Stimulated activated naive CD8-positive, alpha-beta T cell treated with anti-CD3 and anti-CD28 coated beads, Interleukin-15, Interleukin-2, amounts not matched to agents 100 ng/mL and 50 ng/mL, for 24 hours (primary cell): ENCODE data around the gene COPG2.
"Not testable (repeated sequence)": the region's sequence is repeated elsewhere in the genome, so short reads cannot be mapped to it uniquely, and the experiment has no call there.

Source experiments
- H3K27ac Mint-ChIP-seq: one replicate; pipeline ENCODE4 v1.8.0; 2021; ENCODE audit warnings: mild to moderate bottlenecking, mixed read lengths
- H3K27me3 Mint-ChIP-seq: one replicate; pipeline ENCODE4 v1.8.0; 2021; ENCODE audit warnings: mixed read lengths
- H3K36me3 Mint-ChIP-seq: one replicate; pipeline ENCODE4 v1.8.0; 2021; ENCODE audit warnings: low read depth, mixed read lengths
- H3K4me1 Mint-ChIP-seq: one replicate; pipeline ENCODE4 v1.8.0; 2021; ENCODE audit warnings: low read depth, mixed read lengths
- H3K4me3 Mint-ChIP-seq: one replicate; pipeline ENCODE4 v1.8.0; 2021; ENCODE audit warnings: mild to moderate bottlenecking, mixed read lengths
- H3K9me3 Mint-ChIP-seq: one replicate; pipeline ENCODE4 v1.8.0; 2021; ENCODE audit warnings: mixed read lengths

COPG2 gene

GRCh38 chr7:130513447-130513846 is 155.1 kb downstream of the COPG2 start:
- Mint-ChIP-seq H3K27me3 (no peaks in the 10 kb centered on the region), H3K4me3 (no peak overlapping the region), H3K27ac (no peak overlapping the region), H3K36me3 (no peaks in the 10 kb centered on the region), H3K4me1 (no peaks in the 10 kb centered on the region), H3K9me3 (no peaks in the 10 kb centered on the region)

- not testable (repeated sequence) for H3K9me3 Mint-ChIP-seq, H3K4me3 Mint-ChIP-seq, H3K4me1 Mint-ChIP-seq, H3K27ac Mint-ChIP-seq, H3K27me3 Mint-ChIP-seq, H3K36me3 Mint-ChIP-seq
Observed at GRCh38 chr7:130512038-130512437, 156.5 kb downstream of the COPG2 start.

GRCh38 chr7:130506358-130506757 is 162.2 kb downstream of the COPG2 start:
- H3K27me3 Mint-ChIP-seq: no peaks in the 10 kb centered on the region
- H3K4me3 Mint-ChIP-seq: no peak overlapping the region
- H3K36me3 Mint-ChIP-seq: peaks cover 21% of the 10 kb centered on the region
- no peaks in the 10 kb centered on the region for H3K9me3 Mint-ChIP-seq
- no peak overlapping the region for H3K27ac Mint-ChIP-seq
- no peaks in the 10 kb centered on the region for H3K4me1 Mint-ChIP-seq

- no peaks in the 10 kb centered on the region for H3K4me1 Mint-ChIP-seq
- peaks cover 23% of the 10 kb centered on the region for H3K36me3 Mint-ChIP-seq
- H3K27me3 Mint-ChIP-seq: no peaks in the 10 kb centered on the region
Observed at GRCh38 chr7:130505753-130506152, 162.8 kb downstream of the COPG2 start.

DNA sequence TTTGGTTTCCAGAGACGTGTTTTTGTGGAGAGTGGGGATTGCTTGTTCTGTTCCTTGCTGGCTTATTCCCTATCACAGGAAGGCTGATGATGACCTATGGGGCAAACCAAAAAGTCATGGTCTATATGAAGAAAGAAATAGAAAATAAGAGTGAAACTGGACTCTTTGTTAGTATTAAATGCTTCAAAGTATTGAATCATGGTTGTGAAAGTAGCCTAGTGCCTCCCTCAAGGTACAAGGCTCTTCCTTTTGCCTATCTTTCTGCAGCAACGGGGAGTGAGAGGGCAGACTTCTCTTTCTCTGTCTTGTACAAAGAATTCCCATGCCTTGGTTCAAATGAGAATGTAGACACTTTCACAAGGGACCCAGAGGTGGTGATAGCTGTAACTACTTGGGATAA is 167.6 kb downstream of the COPG2 start:
- H3K4me1 Mint-ChIP-seq: no peaks in the 10 kb centered on the region
- H3K9me3 Mint-ChIP-seq: no peaks in the 10 kb centered on the region
- H3K4me3 Mint-ChIP-seq: no peak overlapping the region
- no peak overlapping the region for H3K27ac Mint-ChIP-seq
- no peaks in the 10 kb centered on the region for H3K27me3 Mint-ChIP-seq
- peaks cover 16% of the 10 kb centered on the region for H3K36me3 Mint-ChIP-seq

More at GRCh38 chr7:130505753-130506152, 162.8 kb downstream of the COPG2 start:
- H3K9me3 Mint-ChIP-seq: no peaks in the 10 kb centered on the region
- no peak overlapping the region for H3K27ac Mint-ChIP-seq
- no peak overlapping the region for H3K4me3 Mint-ChIP-seq

DNA sequence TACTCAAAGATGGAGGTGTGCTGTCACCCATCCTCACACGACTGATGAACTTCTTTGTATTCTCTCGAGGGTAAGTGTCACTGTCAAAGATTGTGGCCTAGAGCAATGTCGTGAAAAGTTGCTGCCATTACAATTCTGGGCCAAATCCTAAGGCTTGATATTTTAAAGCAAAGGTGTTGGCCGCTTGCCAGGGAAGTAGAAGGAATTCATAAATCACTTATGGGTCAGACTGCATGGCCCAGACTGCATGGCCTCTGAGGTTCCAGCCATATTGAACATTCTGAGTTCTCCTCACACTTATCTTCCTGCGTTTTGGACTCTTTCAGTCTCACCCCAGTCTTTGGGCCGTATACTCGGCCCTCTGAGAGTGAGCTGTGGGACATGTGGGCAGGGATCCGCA is 168.1 kb downstream of the COPG2 start:
- Mint-ChIP-seq H3K4me1 (no peaks in the 10 kb centered on the region), H3K27me3 (no peaks in the 10 kb centered on the region), H3K27ac (no peak overlapping the region)

GRCh38 chr7:130494431-130494858 is 174.1 kb downstream of the COPG2 start:
- H3K27me3 Mint-ChIP-seq: peaks cover 29% of the 10 kb centered on the region
- peaks cover 5% of the 10 kb centered on the region for H3K36me3 Mint-ChIP-seq
- H3K9me3 Mint-ChIP-seq: no peaks in the 10 kb centered on the region
- no peak overlapping the region for H3K4me3 Mint-ChIP-seq
- no peak overlapping the region for H3K27ac Mint-ChIP-seq
- peaks cover 11% of the 10 kb centered on the region for H3K4me1 Mint-ChIP-seq

More for the DNA sequence above, 168.1 kb downstream of the COPG2 start:
- H3K4me3 Mint-ChIP-seq: no peak overlapping the region
- H3K36me3 Mint-ChIP-seq: peaks cover 16% of the 10 kb centered on the region
- H3K9me3 Mint-ChIP-seq: no peaks in the 10 kb centered on the region

DNA sequence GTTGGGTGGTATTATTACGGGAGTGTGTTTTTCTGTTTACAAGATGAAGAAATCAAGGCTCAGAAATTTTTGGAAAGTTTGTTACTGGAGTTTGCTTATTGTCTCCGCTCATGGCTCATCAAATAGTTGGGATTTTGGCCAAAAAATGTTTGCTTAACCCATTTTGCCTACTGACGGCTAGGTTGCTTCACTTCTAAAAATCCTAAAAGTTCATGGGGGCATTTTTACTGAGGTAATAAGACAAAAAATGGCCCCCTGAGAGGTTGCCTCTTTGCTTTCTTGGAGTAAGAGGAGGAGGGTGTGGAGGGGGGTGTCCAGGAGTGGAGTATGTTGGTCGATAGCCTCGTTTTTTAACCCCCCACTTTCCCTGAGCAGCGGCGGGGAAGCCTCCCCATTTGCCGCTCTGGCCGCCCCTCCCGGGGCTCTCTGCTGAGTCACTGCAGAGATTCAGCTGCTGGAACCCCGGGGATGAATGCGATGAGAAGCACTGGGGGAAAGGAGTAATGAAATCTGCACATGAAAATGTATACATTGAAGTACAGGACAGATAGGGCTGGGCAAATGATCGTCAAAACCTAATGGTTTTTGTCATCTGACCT is 175.2 kb downstream of the COPG2 start:
- Mint-ChIP-seq H3K36me3 (peaks cover 5% of the 10 kb centered on the region), H3K27ac (no peak overlapping the region), H3K4me3 (peak overlapping the region; percentile 48), H3K4me1 (peaks cover 11% of the 10 kb centered on the region), H3K9me3 (no peaks in the 10 kb centered on the region), H3K27me3 (peaks cover 37% of the 10 kb centered on the region)

DNA sequence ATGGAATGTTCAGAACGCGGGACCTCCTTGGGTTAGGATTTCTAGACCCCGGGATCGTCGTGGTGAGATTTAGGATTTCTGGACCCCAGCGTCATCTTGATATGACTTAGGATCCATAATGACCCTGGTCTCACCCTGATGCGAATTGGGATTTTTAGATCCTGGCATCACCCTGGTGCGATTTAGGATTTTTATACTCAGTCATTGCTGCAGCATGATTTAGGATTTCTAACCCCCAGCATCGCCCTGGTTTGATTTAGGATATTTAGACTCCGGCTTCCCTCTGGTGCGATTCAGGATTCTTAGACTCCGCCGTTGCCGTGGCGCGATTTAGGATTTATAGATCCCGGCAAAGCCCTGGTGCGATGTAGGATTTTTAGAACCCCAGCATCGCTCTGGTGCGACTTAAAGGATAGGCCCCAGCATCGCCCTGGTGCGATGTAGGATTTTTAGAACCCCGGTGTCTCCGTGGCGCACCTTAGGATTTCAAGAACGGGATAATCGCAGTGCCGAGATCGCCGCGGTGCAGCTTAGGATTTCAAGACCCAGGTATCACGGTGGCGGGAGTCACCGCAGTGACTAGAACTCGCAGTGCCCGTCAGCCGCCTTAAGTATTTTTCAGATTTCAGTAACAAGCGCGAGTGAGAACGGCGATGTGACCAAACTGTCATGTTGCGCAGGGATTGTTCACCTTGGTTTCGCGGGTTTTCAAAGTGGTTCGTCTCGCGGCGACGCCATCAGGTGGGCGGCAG is 175.8 kb downstream of the COPG2 start:
- Mint-ChIP-seq H3K4me1 (peaks cover 11% of the 10 kb centered on the region), H3K36me3 (peaks cover 5% of the 10 kb centered on the region), H3K27me3 (peaks cover 37% of the 10 kb centered on the region), H3K9me3 (no peaks in the 10 kb centered on the region), H3K27ac (no peak overlapping the region), H3K4me3 (peak overlapping the region; percentile 48)

GRCh38 chr7:130491841-130492522 is 176.6 kb downstream of the COPG2 start, which contains the start of gene MEST:
TSS of gene MEST (plus strand) at chr7:130492085. CDS start at chr7:130492314, 229 bp downstream.
- peaks cover 13% of the 10 kb centered on the region for H3K4me1 Mint-ChIP-seq
- H3K36me3 Mint-ChIP-seq: peaks cover 5% of the 10 kb centered on the region
- peaks cover 39% of the 10 kb centered on the region for H3K27me3 Mint-ChIP-seq
- H3K9me3 Mint-ChIP-seq: no peaks in the 10 kb centered on the region
- no peak within 1 kb of the TSS for H3K27ac Mint-ChIP-seq
- peak within 1 kb of the TSS; percentile 70 for H3K4me3 Mint-ChIP-seq

DNA sequence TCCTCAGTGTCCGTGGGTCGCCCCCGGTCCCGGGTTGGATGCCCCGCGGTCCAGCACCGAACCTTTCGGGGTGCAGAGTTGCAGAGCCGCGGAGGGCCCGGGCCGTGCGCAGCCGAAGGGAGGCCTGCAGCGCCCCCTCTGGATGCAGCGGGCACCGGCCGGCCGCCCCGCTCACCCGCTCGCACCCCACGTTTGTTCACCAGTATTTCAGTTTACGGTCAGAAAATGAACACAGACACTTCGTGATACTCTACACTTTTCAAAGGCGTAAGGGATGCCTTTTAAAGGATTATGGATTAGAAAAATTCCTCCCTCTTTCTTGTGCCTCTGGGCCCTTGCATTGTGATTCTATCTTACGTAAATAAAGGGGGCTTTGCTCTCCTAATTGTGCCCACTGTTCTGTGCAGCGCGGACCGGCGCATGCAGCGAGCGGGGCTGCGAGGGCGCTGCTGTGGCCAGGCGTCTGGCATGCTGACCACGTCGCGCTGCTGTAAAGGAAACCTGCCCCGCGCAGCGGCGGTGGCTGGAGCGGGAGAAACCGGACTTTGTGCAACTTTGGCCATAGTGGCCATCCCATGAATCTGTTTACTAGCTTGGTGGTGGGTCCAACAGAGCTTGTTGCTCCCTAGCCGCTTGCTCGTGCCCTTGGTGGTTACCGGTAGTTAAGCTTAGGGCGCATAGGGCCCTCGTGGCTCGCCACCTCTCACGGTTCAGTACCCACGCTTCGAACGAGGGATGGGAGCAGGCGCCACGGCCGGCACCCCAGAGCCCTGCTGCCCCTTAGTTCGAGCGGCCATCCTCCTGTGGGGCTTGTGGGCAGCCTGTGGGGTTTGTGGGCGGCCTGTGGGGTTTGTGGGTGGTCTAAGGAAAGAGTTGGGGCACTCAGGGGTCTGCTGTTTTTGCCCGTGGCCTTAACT is 177.4 kb downstream of the COPG2 start:
- H3K27ac Mint-ChIP-seq: no peak overlapping the region
- H3K36me3 Mint-ChIP-seq: peaks cover 5% of the 10 kb centered on the region
- H3K4me1 Mint-ChIP-seq: peaks cover 20% of the 10 kb centered on the region
- peaks cover 43% of the 10 kb centered on the region for H3K27me3 Mint-ChIP-seq
- no peaks in the 10 kb centered on the region for H3K9me3 Mint-ChIP-seq
- H3K4me3 Mint-ChIP-seq: peak overlapping the region; percentile 70

DNA sequence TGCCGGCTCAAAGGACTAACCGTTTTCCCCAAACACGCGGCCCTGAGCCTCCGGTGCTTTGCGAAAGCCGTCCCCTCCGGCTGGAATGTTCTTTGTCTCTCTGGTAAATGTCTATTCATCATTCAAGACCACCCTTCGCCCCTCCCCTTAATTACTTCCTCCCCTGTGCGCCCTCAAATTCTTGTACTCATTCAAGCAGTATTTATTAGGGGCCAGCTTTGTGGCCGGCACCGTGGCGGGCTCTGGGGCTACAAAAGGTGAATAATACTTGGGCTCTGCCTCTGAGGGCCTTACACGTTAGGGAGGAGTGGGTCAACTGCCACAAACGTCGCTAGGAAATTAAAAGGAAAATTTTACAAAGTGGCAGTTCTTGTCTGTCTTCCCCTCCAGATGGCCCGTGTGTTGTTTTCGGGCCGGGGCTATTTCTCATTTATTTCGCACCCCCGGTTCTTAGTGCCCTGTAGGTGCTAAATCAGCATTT is 178.2 kb downstream of the COPG2 start:
- Mint-ChIP-seq H3K4me1 (peaks cover 28% of the 10 kb centered on the region), H3K36me3 (peaks cover 5% of the 10 kb centered on the region), H3K4me3 (no peak overlapping the region), H3K27me3 (peaks cover 48% of the 10 kb centered on the region), H3K9me3 (no peaks in the 10 kb centered on the region), H3K27ac (no peak overlapping the region)

- Mint-ChIP-seq H3K27ac (no peak overlapping the region), H3K9me3 (no peaks in the 10 kb centered on the region), H3K27me3 (peaks cover 53% of the 10 kb centered on the region), H3K36me3 (peaks cover 5% of the 10 kb centered on the region), H3K4me1 (peaks cover 34% of the 10 kb centered on the region), H3K4me3 (no peak overlapping the region)
Observed at GRCh38 chr7:130489140-130489983, 179.2 kb downstream of the COPG2 start.
